NCI-H1930 (cell line): ENCODE results near the gene CHFR.
"Not testable (repeated sequence)": the region's sequence is repeated elsewhere in the genome, so short reads cannot be mapped to it uniquely, and the experiment has no call there.

ENCODE experiments used
- DNase-seq, 2 experiments: peaks; one replicate each; lab custom pipeline; 2025; lab: John Stamatoyannopoulos, UW

The CHFR gene

DNA sequence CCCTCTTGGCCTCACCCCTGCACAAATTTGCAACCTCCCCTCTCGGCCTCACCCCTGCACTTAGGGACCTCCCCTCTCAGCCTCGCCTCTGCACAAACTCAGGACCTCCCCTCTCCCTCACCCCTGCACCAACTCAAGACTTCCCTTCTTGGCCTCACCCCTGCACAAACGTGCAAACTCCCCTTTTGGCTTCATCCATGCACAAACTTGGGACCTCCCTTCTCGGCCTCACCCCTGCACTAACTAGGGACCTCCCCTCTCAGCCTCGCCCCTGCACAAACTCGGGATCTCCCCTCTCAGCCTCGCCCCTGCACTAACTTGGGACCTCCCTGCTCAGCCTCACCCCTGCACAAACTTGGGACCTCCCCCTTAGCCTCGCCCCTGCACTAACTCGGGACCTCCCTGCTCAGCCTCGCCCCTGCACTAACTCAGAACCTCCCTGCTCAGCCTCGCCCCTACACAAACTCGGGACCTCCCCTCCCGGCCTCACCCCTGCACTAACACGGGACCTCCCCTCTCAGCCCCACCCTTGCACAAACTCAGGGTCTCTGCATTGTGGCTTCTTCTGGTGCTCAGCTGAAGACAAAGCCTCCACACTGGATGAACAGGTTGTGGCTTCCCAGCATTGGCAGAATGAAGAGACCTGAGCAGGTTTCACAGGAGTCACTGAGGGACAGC lies 47.7 kb downstream of the CHFR start:
- no peak for DNase-seq

DNA sequence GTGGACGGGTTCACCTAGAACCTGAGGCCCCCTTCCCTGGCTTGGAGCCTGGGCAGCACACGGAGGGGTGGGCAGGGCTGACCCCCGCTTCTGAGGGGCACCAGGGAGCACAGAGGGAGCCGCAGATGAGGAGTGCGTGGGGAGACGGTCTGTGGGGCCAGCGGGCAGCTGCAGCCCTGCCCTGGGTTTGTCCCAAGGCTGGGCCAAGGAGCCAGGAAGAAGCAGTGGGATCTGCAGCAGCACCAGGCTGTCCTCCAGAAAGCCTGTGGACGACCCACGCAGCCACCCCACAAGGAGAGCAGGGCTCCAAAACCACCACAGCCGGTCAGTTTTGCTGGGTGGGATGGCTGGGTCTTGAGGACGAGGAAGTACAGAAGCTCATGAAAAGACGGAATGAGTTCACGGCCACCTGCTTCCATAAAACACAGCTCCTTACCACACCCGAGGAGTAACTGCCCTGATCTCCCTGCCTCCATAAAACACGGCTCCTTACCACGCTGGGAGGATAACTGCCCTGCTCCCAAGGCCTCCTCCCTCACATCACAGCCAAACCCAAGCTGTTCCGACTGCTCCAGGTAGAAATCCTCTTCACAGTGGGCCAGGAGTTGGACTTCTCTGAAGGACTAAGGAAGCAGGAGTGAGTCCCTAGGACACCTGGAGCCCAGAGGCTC lies 48.9 kb downstream of the CHFR start:
- DNase-seq: no peak

DNA sequence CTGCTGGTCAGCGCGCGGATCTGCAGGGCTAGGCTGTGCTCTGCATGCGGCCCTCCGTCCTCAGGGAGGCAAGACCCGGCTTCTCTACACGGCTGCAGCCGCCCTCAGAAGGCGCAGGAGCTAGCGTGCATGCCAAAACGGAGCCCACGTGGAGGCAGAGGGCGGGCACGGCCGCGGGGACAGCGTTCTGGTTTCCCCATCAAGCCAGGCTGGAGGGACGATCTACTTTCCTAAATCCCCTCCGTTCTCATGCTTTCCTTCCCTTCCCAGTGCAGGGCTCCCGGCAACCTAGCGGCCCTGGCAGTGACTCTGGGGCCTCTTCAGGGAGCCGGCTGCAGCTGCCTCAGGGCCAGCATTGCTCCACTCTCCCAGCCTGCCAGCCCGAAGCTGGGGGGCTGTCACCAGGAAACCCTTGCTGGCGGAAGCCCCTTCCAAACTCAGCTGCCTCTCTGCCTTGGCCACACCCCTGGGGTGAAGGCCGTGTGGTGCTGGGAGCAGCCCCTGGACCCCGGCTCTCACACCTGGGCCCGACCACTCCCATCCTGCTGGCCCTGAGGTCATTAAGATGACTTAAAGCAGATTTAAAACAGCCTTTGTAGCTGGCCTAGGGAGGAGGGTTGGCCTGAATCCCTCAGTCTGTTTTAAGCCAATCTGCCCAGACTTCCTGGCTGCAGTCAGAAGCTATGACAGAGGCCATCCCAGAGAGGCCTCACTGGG lies 49.6 kb downstream of the CHFR start:
- DNase-seq: no peak

DNA sequence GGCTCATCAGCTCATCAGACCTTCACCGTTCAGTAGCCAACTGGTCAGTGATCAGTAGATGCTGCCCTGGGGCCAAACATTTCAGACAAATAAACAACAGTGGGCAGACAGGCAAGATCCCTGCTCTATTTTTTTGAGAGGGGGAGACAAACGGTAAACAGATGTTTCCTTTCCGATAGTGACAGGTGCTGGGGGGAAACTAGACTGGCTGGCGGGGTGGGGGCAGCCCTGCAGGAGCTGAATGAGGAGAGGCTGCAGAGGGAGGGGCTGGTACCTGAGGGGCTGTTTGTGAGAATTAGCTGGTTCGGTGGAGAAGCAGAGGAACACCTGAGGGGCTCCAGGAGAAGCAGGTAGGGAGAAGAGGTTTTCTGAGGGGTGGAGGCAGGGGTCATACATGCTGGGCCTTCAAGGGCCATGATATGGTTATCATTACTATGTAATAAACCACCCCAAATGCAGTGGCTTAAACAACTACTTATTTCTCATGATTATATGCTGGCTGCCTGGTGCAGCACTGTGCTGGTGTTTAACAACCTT lies 50.5 kb downstream of the CHFR start:
- no peak for DNase-seq

DNA sequence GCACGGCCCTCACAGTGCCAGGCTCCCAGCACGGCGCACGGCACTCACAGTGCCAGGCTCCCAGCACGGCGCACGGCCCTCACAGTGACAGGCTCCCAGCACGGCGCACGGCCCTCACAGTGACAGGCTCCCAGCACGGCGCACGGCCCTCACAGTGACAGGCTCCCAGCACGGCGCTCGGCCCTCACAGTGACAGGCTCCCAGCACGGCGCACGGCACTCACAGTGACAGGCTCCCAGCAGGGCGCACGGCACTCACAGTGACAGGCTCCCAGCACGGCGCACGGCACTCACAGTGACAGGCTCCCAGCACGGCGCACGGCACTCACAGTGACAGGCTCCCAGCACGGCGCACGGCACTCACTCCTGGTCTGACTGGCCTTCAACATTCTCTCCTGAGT lies 51.2 kb downstream of the CHFR start:
- not testable (repeated sequence) for DNase-seq

DNA sequence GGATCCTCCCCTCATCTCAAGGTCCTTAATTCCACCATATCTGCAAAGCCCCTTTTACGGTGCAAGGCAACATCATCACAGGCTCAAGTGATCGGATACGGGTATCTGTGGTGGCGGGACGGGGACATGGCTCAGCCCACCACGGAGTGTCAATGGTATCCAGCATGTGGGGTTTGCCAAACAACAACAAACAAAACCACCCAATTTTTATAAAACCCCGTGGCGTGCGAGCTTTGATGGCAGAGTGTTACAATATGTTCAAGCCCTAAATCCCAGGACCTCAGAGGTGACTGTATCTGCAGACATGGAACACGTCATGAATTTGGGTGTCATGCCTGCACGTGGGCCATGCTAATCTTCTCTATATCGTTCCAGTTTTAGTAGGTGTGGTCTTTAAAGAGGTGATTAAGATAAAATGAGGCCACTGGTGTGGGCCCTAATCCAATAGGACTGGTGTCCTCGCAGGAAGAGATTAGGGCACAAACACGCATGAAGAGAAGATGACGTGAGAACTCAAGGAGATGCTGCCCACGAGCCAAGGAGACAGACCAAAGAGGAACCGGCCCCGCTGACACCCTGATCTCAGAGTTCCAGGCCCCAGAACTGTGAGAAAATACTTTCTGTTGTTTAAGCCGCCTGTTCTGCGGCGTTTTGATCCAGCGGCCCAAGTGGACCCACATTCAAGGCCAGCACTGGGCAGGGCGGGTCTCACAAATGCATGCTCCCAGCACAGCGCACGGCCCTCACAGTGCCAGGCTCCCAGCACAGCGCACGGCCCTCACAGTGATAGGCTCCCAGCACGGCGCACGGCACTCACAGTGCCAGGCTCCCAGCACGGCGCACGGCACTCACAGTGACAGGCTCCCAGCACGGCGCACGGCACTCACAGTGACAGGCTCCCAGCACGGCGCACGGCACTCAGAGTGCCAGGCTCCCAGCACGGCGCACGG lies 52.1 kb downstream of the CHFR start:
- DNase-seq: no peak

DNA sequence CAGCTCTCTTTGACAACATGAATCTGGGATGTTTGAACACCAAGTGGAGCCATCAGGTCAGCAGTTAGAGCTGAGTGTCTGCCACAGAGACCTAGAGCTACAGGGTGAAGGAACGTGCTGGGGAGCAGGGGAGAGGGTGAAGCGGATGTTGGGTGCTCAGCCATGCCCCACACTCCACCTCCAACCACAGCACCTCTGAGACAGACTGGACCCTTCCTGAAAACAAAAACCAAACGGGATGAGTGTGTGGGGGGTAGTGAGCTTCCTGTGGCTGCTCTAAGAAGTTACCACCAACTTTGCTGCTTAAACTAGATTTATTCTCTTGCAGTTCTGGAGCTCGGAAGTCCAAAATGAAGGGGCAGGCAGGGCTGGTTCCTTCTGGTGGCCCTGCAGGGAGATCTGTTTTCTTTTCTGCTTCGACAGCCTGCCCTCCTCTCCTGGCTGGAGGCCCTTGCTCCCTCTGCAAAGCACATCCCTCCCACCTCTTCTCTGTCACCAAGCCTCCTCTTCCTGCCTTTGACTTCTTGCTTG lies 53.2 kb downstream of the CHFR start:
- no peak for DNase-seq

DNA sequence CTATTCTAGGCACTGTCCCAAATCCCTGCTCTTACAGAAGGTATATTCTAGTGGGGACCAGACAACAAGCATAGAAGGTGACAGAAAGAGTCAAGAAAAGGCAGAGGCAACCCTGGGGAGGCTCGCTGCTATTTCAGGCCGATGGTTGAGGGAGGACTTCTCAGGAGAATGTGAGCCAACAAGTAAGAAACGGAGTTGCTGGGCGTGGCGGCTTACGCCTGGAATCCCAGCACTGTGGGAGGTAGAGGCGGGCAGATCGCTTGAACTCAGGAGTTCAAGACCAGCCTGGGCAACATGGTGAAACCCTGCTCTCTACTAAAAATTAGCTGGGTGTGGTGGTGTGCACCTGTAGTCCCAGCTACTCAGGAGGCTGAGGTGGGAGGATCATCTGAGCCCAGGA lies 54.1 kb downstream of the CHFR start:
- DNase-seq: no peak

DNA sequence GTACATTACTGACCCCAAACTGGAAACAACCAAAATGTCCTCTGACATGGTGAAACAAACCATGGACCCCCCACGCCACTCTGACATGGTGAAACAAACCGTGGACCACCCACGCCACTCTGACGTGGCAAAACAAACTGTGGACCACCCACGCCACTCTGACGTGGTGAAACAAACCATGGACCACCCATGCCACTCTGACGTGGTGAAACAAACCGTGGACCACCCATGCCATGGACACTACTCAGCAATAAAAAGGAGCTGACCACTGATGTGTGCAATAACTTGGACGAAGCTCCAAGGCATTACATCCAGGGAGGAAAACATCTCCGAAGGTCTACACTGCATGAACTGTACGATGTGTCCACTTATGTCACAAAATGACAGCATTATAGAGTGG lies 55.6 kb downstream of the CHFR start:
- DNase-seq: no peak

DNA sequence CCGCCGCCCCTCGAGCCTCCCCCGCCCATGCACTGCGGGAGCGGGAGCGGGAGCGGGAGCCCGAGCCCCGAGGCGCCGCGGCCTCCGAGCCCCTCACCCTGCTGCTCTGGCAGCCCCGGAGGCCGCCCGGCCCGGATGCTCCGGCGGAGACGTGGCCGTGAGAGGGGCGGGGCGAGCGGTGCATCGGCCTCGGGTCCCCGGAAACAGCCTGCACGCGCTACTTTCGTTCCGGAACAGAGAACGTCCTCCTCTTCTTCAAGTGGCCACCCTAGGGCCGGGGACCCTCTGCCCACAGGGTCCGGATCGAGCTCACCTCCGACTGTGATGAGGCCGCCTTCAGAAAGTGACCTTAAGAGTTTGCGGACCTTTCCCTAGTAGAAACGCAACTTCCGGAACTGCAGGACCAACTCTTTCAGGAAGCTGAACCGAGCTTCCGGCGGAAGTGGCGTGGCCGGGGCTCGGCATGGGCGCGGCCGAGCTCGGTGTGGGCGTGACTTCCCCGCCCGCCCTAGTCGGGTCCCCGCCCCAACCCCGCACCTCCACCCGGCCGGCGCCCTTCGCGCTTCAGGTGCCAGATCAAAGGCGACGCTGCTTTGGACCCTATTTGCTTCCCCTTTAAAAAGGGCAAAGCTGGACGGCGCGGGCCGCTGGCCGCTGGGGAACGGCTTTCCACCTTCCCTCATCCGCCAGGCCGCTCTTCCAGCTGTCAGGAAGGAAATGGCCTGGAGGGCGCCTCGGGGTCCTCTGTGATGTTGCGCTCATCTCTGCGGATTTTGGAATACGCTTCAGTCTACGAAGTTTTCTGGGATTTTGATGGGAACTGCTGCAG lies 58.5 kb downstream of the CHFR start, which contains the start of gene GOLGA3:
TSS of gene GOLGA3 (minus strand) at position 164 of the 829 bp plus-strand sequence. CDS start 6,741 bp downstream, outside the sequence.
- peak; percentile 85 to 89 for DNase-seq

DNA sequence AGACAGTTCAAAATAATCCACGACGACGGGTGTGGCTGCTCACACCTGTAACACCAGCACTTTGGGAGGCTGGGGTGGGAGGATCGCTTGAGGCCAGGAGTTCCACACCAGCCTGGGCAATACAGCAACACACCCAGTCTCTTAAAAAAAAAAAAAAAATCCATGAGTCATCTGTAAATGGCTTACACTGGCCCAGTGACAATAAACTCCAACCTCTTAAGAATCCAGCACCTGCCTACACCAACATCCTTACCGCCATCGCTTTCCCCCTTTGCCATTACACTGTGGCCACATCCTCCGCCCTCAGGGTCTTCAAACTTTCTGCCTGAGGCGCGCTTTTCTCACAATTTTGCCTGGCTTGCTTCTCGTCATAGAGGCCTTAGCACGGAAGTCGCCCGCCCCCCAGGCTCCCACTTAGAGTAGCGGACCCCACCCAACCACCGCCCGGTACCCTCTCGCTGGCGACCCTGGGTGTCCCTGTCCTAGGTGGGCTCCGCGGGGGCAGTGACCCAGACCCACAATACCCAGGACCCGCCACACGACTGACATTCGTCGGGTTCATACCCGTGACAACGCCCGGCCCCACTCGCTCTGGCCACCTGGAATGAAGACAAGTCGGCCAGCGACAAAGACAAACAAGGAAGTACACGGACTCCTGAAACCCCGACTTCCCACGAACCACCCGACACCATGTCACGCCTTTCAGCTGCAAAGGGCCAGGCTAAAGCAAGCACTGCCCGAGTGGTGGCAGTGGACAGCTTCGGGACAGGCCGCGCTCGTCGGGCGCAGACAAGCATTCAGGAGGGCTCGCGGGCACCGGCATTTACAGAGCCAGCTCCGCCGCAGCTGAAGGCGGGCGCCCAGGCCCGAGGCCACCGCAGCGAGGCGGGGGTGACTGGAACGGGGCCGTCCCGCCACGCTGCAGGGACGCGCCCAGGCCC lies 59.4 kb downstream of the CHFR start:
- DNase-seq: no peak

DNA sequence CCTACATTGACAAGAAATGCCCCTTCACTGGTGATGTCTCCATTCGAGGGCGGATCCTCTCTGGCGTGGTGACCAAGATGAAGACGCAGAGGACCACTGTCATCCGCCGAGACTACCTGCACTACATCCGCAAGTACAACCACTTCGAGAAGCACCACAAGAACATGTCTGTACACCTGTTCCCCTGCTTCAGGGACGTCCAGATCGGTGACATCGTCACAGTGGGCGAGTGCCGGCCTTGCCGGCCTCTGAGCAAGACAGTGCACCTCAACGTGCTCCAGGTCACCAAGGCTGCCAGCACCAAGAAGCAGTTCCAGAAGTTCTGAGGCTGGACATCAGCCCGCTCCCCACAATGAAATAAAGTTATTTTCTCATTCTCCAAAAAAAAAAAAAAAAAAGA lies 61.5 kb downstream of the CHFR start:
- no peak for DNase-seq

DNA sequence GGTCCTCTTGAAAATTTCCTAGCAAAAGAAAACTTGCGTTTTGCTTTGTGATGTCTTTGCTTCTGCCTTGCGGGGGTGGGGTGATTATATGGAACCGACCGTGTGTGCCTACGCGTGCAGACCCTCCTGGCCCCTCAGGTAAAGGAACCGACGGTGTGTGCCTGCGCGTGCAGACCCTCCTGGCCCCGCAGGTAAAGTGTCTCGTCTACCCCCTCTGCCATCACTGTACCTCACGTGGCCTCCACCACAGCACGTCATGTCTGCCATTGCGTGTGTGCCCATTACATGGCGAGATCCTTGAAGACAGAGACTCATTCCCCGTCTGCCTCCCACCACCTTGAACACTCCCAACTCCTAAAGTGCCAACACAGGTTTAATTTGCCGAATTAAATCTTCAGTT lies 62.3 kb downstream of the CHFR start:
- no peak for DNase-seq

DNA sequence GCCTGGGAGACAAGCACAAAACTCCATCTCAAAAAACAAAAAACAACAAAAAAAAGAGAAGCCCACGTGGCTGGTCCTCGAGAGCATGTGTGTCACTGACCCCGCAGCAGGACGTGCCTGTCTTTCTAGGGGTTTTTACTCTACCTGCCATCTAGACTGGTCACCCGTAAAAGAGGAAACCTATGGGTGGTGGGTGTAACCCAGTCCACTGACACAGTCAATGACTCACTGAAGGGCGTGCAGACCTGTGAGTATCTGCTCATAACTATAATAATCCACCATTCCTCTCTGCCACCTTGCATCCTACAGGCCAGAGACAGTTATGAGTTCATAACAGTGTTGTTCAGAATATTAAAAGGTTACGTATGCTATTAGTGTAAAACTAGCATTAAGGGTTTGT lies 63.4 kb downstream of the CHFR start:
- DNase-seq: no peak

DNA sequence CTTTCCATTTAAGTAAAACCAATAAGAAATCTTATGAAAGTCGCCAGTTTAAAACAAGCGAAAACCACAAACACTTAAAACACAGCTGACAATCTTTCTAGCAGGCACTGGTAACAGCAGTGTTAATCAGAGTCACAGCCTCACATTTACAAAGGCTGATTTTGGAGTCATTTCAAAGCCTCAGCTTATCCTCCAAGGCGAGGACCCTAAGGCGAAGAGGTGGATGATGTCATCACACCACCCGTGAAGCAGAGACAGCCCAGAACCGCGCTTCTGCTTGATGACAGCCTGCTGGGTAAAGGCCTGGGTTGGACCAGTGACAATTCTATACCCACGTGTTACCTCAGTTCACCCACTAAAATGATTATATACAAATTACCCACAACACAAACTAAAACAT lies 68.8 kb downstream of the CHFR start:
- DNase-seq: no peak

DNA sequence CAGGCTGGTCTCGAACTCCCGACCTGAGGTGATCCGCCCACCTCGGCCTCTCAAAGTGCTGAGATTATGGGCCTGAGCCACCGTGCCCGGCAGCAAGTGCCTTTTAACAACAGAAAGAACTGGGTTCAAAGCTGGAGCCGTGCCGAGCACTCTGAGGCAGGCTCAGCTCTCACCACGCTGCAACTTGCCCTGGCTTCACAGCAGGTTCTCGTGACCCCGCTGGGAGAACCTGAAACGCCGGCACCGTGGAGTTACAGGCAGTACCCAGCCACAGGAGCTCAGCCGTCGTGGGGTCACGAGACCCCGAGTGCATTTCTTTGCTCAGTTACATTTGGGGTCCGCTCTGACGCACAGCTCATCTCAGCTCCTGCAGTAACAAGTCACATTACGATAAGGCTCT lies 73.2 kb downstream of the CHFR start:
- no peak for DNase-seq

DNA sequence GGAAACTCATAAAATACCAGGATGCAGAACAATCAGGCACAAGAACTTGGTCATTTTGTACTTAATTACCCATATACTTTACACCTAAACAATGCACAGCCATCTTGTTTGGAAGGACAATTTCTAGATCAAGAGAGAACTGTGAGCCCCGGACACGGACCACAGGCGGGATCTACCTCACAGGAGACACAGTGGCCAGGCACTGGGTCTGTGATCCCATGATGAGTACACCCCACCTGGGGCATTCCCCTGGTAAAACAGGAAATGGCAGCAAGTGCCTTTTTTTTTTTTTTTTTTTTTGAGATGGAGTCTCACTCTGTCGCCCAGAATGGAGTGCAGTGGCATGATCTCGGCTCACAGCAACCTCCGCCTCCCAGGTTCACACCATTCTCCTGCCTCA lies 74.0 kb downstream of the CHFR start:
- no peak for DNase-seq

DNA sequence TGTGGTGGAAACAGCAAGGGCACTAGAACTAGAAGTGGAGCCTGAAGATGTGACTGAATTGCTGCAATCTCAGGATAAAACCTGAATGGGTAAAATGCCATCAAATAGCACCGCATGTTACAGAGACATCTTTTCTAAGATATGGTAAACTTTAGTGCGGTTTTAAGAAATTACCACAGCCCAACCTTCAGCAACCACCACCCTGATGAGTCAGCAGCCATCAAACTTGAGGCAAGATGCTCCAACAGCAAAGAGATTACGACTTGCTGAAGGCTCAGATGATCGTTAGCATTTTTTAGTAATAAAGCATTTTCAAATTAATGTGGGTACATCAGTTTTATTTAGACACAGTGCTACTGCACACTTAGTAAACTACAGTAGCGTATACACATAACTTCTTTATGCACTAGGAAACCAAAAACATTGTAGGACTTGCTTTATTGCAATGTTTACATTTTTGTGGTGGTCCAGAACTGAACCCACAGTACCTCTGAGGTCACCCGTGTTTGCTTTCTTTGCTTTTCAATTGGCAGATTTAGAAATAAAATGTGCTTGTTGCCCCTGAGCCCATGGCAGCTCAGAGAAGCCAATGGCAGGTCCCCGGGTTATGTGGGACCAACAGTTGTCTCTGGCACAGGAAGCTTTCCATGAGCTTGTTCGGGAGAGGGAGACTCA lies 74.6 kb downstream of the CHFR start:
- DNase-seq: no peak

DNA sequence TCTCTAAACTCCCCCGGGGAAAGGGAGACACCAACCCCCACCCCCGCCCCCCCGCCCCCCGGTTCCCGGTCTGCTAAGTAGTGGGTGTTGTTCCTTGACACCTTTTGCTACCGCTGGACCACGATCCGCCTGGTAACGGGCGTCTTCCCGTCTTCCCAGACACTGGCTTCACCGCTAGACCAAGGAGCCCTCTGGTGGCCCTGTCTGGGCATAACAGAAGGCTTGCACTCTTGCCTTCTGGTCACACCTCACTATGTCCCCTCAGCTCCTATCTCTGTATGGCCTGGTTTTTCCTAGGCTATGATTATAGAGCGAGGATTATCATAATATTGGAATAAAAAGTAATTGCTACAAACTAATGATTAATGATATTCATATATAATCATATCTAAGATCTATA lies 78.0 kb downstream of the CHFR start:
- DNase-seq: not testable (repeated sequence)
